Measurements from ENCODE around the gene SRM. TPM values are rescaled to one million over a fixed set of nuclear protein-coding genes. Genes with fewer than 3 reads are reported as not detected.
"Not testable (repeated sequence)": the region's sequence is repeated elsewhere in the genome, so short reads cannot be mapped to it uniquely, and the experiment has no call there.

The SRM gene
- total and polyA plus RNA-seq, 2 donors (not counting 1 experiment from before 2014, with no cell fraction given): 38.9 to 79.2 TPM

- Histone ChIP-seq H3K9ac (ENCODE audit: low read length) (peak overlapping the region; percentile 99), H4K20me1 (ENCODE audit: control insufficient read depth, insufficient read depth, low read length, poor library complexity, severe bottlenecking) (no peaks in the 10 kb centered on the region), H3K27me3 (replicated peaks in 1 of 4; ENCODE audit: control extremely low read depth in 1 of 4, control insufficient read depth in 3 of 4, insufficient read depth in 4 of 4, low read length in 3 of 4) (no peaks in the 10 kb centered on the region), H3K36me3 (replicated peaks in 1 of 2; ENCODE audit: control extremely low read depth in 1 of 2, control insufficient read depth in 1 of 2, extremely low read depth in 1 of 2, insufficient read depth in 2 of 2, low read length in 1 of 2) (peaks cover 0 to 24% of the 10 kb centered on the region in 2 experiments), H3K4me1 (ENCODE audit: control insufficient read depth in 2 of 2, insufficient read depth in 2 of 2, low read length in 2 of 2) (peaks cover 11 to 15% of the 10 kb centered on the region in 2 donors), H3K27ac (ENCODE audit: low read length in 2 of 2) (peak overlapping the region; percentile 48 to 90), H3K4me2 (replicated peaks; ENCODE audit: low read depth, low read length, poor library complexity, severe bottlenecking) (peak overlapping the region; percentile 88), H3K4me3 (ENCODE audit: control extremely low read depth in 1 of 5, extremely low read depth in 1 of 5, insufficient read depth in 1 of 5, low read depth in 2 of 5, low read length in 4 of 5) (peak overlapping the region; percentile 56 to 96 (median 83)), H2AFZ (ENCODE audit: insufficient read depth, low read depth, low read length, poor library complexity, severe bottlenecking) (peak overlapping the region; percentile 99), H3K9me3 (ENCODE audit: control extremely low read depth in 1 of 3, control insufficient read depth in 2 of 3, insufficient read depth in 1 of 3, low read length in 2 of 3) (no peaks in the 10 kb centered on the region), H3K79me2 (ENCODE audit: control insufficient read depth, insufficient read depth, low read length) (peaks cover 23% of the 10 kb centered on the region)
- H3K9me3 Mint-ChIP-seq (ENCODE audit: insufficient read depth): no peaks in the 10 kb centered on the region
- peak overlapping the region; percentile 98 for H3K27ac Mint-ChIP-seq
- POLR2A ChIA-PET: interaction anchor here (1.9 to 2.1 kb wide), 2 partner anchors 39 to 86 kb away, joined by 5 to 9 read pairs; partner anchors contain the start of genes SRM and TARDBP
- peak overlapping the region; percentile 96 for H3K4me3 Mint-ChIP-seq
- no peak for ATAC-seq (ENCODE audit: low read depth)
- WGBS (ENCODE audit: insufficient coverage): 7% methylated on average over 2 of the region's 5 CpGs
- H3K27me3 Mint-ChIP-seq: no peaks in the 10 kb centered on the region
- CTCF ChIA-PET: interaction anchor here (0.9 to 2.7 kb wide), 4 partner anchors 9 to 61 kb away, joined by 4 to 26 read pairs (median 4); partner anchors contain the start of gene SRM
- H3K4me1 Mint-ChIP-seq: peaks cover 18% of the 10 kb centered on the region
- TF ChIP-seq CTCF (IDR thresholded peaks at IDR 0.05): no peak
- no peak for TF ChIP-seq EZH2 (IDR thresholded peaks at IDR 0.05; ENCODE audit: borderline replicate concordance, insufficient read depth, low read depth, low read length, poor library complexity, severe bottlenecking)
- DNase-seq: no peak
- intact Hi-C loops (cut with micrococcal nuclease): loop anchor here (1.0 kb wide), 3 partner anchors 39 to 87 kb away; partner anchors contain the start of genes SRM and TARDBP
These were observed 39.1 kb upstream of the SRM start for GRCh38 chr1:11098931-11099309.

- intact Hi-C loops (cut with micrococcal nuclease); H3K4me2 ChIP-seq (replicated peaks; ENCODE audit: low read depth, low read length, poor library complexity, severe bottlenecking); H3K9me3 ChIP-seq (ENCODE audit: control extremely low read depth in 1 of 3, control insufficient read depth in 2 of 3, insufficient read depth in 1 of 3, low read length in 2 of 3); H3K4me3 ChIP-seq (ENCODE audit: control extremely low read depth in 1 of 5, extremely low read depth in 1 of 5, insufficient read depth in 1 of 5, low read depth in 2 of 5, low read length in 4 of 5); CTCF ChIA-PET; H3K27me3 ChIP-seq (replicated peaks in 1 of 4; ENCODE audit: control extremely low read depth in 1 of 4, control insufficient read depth in 3 of 4, insufficient read depth in 4 of 4, low read length in 3 of 4); H3K9me3 Mint-ChIP-seq (ENCODE audit: insufficient read depth); H4K20me1 ChIP-seq (ENCODE audit: control insufficient read depth, insufficient read depth, low read length, poor library complexity, severe bottlenecking); H3K4me1 Mint-ChIP-seq; POLR2A ChIA-PET; H3K27ac Mint-ChIP-seq; H3K4me3 Mint-ChIP-seq; ATAC-seq (ENCODE audit: low read depth); H3K4me1 ChIP-seq (ENCODE audit: control insufficient read depth in 2 of 2, insufficient read depth in 2 of 2, low read length in 2 of 2); H3K27ac ChIP-seq (ENCODE audit: low read length in 2 of 2); H3K79me2 ChIP-seq (ENCODE audit: control insufficient read depth, insufficient read depth, low read length); H2AFZ ChIP-seq (ENCODE audit: insufficient read depth, low read depth, low read length, poor library complexity, severe bottlenecking); H3K9ac ChIP-seq (ENCODE audit: low read length); H3K27me3 Mint-ChIP-seq; DNase-seq: not testable (repeated sequence)
- H3K36me3 ChIP-seq (replicated peaks in 1 of 2; ENCODE audit: control extremely low read depth in 1 of 2, control insufficient read depth in 1 of 2, extremely low read depth in 1 of 2, insufficient read depth in 2 of 2, low read length in 1 of 2): peaks cover 11 to 62% of the 10 kb centered on the region in 2 experiments
- no CpG with 5 or more reads among the region's 3 CpGs for WGBS (ENCODE audit: insufficient coverage)
These were observed 24.0 kb upstream of the SRM start for GRCh38 chr1:11083784-11084183.
